Measurements from ENCODE around the gene IPO8.
"Not testable (repeated sequence)": the region's sequence is repeated elsewhere in the genome, so short reads cannot be mapped to it uniquely, and the experiment has no call there.

Gene IPO8

GRCh38 chr12:30617346-30618016, 78.2 kb downstream of the IPO8 start:
- POLR2A ChIA-PET: no interaction called here

DNA sequence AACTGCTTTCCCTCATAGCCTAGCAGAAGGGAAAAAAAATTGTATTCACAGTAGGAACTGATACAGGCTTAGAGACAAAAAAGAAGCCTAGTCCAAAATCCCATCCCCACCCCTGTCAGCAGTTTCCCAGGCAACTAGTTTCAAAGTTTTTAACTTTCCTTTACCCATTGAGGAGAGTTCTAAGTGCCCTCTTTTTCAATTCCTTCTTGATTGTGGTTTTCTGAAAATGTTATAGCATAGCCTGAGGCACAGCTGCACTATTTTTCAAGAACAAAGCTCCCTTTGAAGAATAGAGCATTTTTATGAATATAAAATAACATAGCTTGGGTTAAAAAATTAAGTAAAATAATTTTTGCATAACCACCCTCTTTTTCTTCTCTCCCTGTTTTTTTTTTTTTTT, 81.6 kb downstream of the IPO8 start:
- TF ChIP-seq FOXK2 (IDR thresholded peaks at IDR 0.05) (no peak), HDGF (IDR thresholded peaks at IDR 0.05; ENCODE audit: borderline replicate concordance) (no peak), ZNF384 (IDR thresholded peaks at IDR 0.05) (no peak), ELF4 (IDR thresholded peaks at IDR 0.05) (no peak), SP1 (IDR thresholded peaks at IDR 0.05) (no peak), BHLHE40 (IDR thresholded peaks at IDR 0.05; ENCODE audit: borderline replicate concordance) (no peak), LEF1 (IDR thresholded peaks at IDR 0.05; ENCODE audit: borderline replicate concordance) (no peak), NFRKB (IDR thresholded peaks at IDR 0.05) (no peak), ARNT (IDR thresholded peaks at IDR 0.05) (no peak), FOXM1 (IDR thresholded peaks at IDR 0.05; ENCODE audit: borderline replicate concordance) (no peak), FOXA1 (IDR thresholded peaks at IDR 0.05) (no peak)
- TF ChIP-seq, protein P1, sequence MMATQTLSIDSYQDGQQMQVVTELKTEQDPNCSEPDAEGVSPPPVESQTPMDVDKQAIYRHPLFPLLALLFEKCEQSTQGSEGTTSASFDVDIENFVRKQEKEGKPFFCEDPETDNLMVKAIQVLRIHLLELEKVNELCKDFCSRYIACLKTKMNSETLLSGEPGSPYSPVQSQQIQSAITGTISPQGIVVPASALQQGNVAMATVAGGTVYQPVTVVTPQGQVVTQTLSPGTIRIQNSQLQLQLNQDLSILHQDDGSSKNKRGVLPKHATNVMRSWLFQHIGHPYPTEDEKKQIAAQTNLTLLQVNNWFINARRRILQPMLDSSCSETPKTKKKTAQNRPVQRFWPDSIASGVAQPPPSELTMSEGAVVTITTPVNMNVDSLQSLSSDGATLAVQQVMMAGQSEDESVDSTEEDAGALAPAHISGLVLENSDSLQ (IDR thresholded peaks at IDR 0.05): no peak
- CTCF ChIA-PET: no interaction called here
- no peak for DNase-seq (ENCODE audit: extremely low spot score)
- POLR2A ChIA-PET: no interaction called here

More at GRCh38 chr12:30617346-30618016, 78.2 kb downstream of the IPO8 start:
- no peak for TF ChIP-seq TARDBP (IDR thresholded peaks at IDR 0.05)
- TF ChIP-seq FOXM1 (IDR thresholded peaks at IDR 0.05; ENCODE audit: borderline replicate concordance): no peak
- TF ChIP-seq, protein P1 (IDR thresholded peaks at IDR 0.05): no peak; the same call in 1 of the 2 replicates
- TF ChIP-seq LEF1 (IDR thresholded peaks at IDR 0.05; ENCODE audit: borderline replicate concordance): no peak
- no peak for TF ChIP-seq L3MBTL2 (conservative IDR thresholded peaks at IDR 0.05)
- no peak for TF ChIP-seq ELF4 (IDR thresholded peaks at IDR 0.05)
- no peak for TF ChIP-seq FOXK2 (IDR thresholded peaks at IDR 0.05)
- no peak for DNase-seq (ENCODE audit: extremely low spot score)
- CTCF ChIA-PET: no interaction called here

DNA sequence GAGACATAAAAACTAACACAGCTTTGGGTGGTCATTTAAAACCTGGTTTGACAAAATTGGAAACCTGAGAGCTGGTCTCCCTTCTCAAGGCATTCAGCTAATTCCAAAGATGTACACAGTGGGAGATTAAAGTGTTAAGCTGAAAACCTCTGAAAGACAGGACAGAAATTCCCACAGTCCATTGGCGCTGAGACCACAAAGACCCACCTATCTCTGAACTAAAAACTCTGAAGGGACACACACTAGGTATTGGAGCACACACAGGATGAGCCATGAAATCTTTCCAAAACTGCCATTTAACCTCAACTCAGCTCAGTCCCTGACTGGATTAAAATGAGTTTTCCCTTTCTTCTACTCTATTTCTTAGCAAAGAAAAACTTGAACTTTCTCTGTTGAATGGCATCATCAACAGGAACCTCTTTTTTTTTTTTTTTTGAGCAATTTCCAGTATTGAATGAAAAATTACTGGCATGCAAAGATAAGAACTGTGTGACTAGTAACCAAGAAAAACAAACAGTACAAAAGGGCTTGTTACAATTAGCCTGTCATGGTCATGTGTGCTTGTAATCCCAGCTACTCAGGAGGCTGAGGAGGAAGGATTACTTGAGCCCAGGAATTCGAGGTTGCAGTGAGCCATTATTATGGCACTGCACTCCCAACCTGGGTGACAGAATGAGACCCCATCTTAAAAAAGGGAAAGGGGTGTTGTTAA, 82.4 kb downstream of the IPO8 start:
- no peak for DNase-seq (ENCODE audit: extremely low spot score)
- CTCF ChIA-PET: no interaction called here
- TF ChIP-seq LEF1 (IDR thresholded peaks at IDR 0.05; ENCODE audit: borderline replicate concordance) (no peak), NFRKB (IDR thresholded peaks at IDR 0.05) (no peak), ARNT (IDR thresholded peaks at IDR 0.05) (no peak), FOXK2 (IDR thresholded peaks at IDR 0.05) (no peak), CTBP1 (IDR thresholded peaks at IDR 0.05; ENCODE audit: borderline replicate concordance) (no peak), ZNF384 (IDR thresholded peaks at IDR 0.05) (no peak), HDGF (IDR thresholded peaks at IDR 0.05; ENCODE audit: borderline replicate concordance) (no peak), BHLHE40 (IDR thresholded peaks at IDR 0.05; ENCODE audit: borderline replicate concordance) (no peak), TARDBP (IDR thresholded peaks at IDR 0.05) (no peak), FOXA1 (IDR thresholded peaks at IDR 0.05) (no peak), FOXM1 (IDR thresholded peaks at IDR 0.05; ENCODE audit: borderline replicate concordance) (no peak), SP1 (IDR thresholded peaks at IDR 0.05) (no peak), SUZ12 (IDR thresholded peaks at IDR 0.05) (no peak), L3MBTL2 (conservative IDR thresholded peaks at IDR 0.05) (no peak), ELF4 (IDR thresholded peaks at IDR 0.05) (no peak)
- TF ChIP-seq, protein P1 (IDR thresholded peaks at IDR 0.05): no peak
- POLR2A ChIA-PET: no interaction called here

- POLR2A ChIA-PET: no interaction called here
- no peak for TF ChIP-seq FOXM1 (IDR thresholded peaks at IDR 0.05; ENCODE audit: borderline replicate concordance)
- no peak for TF ChIP-seq CTBP1 (IDR thresholded peaks at IDR 0.05; ENCODE audit: borderline replicate concordance)
- no peak for TF ChIP-seq LEF1 (IDR thresholded peaks at IDR 0.05; ENCODE audit: borderline replicate concordance)
- TF ChIP-seq ELF4 (IDR thresholded peaks at IDR 0.05): no peak
- TF ChIP-seq L3MBTL2 (conservative IDR thresholded peaks at IDR 0.05): no peak
- TF ChIP-seq TARDBP (IDR thresholded peaks at IDR 0.05): no peak
- no peak for TF ChIP-seq FOXA1 (IDR thresholded peaks at IDR 0.05)
- TF ChIP-seq ZNF384 (IDR thresholded peaks at IDR 0.05): no peak
- TF ChIP-seq ARNT (IDR thresholded peaks at IDR 0.05): no peak
- no peak for TF ChIP-seq SP1 (IDR thresholded peaks at IDR 0.05)
- TF ChIP-seq SUZ12 (IDR thresholded peaks at IDR 0.05): no peak
- no peak for TF ChIP-seq HDGF (IDR thresholded peaks at IDR 0.05; ENCODE audit: borderline replicate concordance)
- no peak for TF ChIP-seq NFRKB (IDR thresholded peaks at IDR 0.05)
- TF ChIP-seq FOXK2 (IDR thresholded peaks at IDR 0.05): no peak
- TF ChIP-seq BHLHE40 (IDR thresholded peaks at IDR 0.05; ENCODE audit: borderline replicate concordance): no peak
- TF ChIP-seq, protein P1 (IDR thresholded peaks at IDR 0.05): no peak
- DNase-seq (ENCODE audit: extremely low spot score): no peak
- CTCF ChIA-PET: interaction anchor here (0.5 kb wide), 1 partner anchor 1082 kb away, joined by 3 read pairs; no protein-coding TSS in a partner anchor
Observed at GRCh38 chr12:30610718-30611117, 85.0 kb downstream of the IPO8 start.

GRCh38 chr12:30609819-30610218, 85.8 kb downstream of the IPO8 start:
- POLR2A ChIA-PET, CTCF ChIA-PET: not testable (repeated sequence)

DNA sequence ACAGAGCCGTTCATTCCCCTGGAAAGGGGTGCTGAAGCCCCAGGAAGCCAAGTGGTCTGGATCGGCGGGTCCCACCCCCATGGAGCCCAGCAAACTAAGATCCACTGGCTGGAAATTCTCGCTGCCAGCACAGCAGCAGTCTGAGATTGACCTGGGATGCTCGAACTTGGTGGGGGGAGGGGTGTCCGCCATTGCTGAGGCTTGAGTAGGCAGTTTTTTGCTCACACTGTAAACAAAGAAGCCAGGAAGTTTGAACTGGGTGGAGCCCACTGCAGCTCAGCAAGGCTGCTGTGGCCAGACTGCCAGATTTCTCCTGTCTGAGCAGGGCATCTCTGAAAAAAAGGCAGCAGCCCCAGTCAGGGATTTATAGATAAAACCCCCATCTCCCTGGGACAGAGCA, 91.4 kb downstream of the IPO8 start:
- CTCF ChIA-PET; DNase-seq (ENCODE audit: extremely low spot score); POLR2A ChIA-PET: not testable (repeated sequence)

More at GRCh38 chr12:30609819-30610218, 85.8 kb downstream of the IPO8 start:
- DNase-seq (ENCODE audit: extremely low spot score): not testable (repeated sequence)
